A549 (cell line): ENCODE results near the gene ZNF821.

Source experiments
- CEBPB ChIP-seq, 2 experiments: fragments of >200 bp in 1 of 2; sonication (Bioruptor Twin) in 1 of 2; formaldehyde crosslinking in 1 of 2; IDR thresholded peaks; 2 replicates each; pipeline ENCODE4 v1.6.1; 2012 to 2016
- EP300 ChIP-seq, 2 experiments: fragments of >200 bp; sonication (Bioruptor Twin); formaldehyde crosslinking; IDR thresholded peaks; 2 replicates in 1 of 2; 3 replicates in 1 of 2; pipeline ENCODE4 v1.6.1; 2016 to 2017
- ESRRA ChIP-seq: fragments of 150-350 bp; IDR thresholded peaks from 2 replicates; pipeline ENCODE4 v1.6.1; 2014; ENCODE audit warnings: mild to moderate bottlenecking, low read length, borderline replicate concordance
- JUNB ChIP-seq: fragments of >200 bp; sonication (Bioruptor Twin); formaldehyde crosslinking; IDR thresholded peaks from 2 replicates; pipeline ENCODE4 v1.6.1; 2016
- MAFK ChIP-seq: fragments of 450-650 bp; IDR thresholded peaks from 2 replicates; pipeline ENCODE4 v1.6.1; 2014; ENCODE audit not compliant: partially characterized antibody
- MAZ ChIP-seq: fragments of 150-350 bp; IDR thresholded peaks from 2 replicates; pipeline ENCODE4 v1.6.1; 2014; ENCODE audit warnings: antibody characterized with exemption, low read depth, low read length, borderline replicate concordance
- NR3C1 ChIP-seq: fragments of >200 bp; sonication (Bioruptor Twin); formaldehyde crosslinking; IDR thresholded peaks from 3 replicates; pipeline ENCODE4 v1.6.1; 2017
- POLR2A ChIP-seq: IDR thresholded peaks from 2 replicates; pipeline ENCODE4 v1.6.1; 2012; ENCODE audit warnings: mild to moderate bottlenecking, low read length
- POLR2AphosphoS2 ChIP-seq: conservative IDR thresholded peaks from 2 replicates; pipeline ENCODE4 v1.6.1; 2012; ENCODE audit warnings: low read length, improper control_type of control experiment, inconsistent platforms
- RAD21 ChIP-seq, 2 experiments: fragments of >200 bp in 1 of 2; sonication (Bioruptor Twin) in 1 of 2; formaldehyde crosslinking in 1 of 2; IDR thresholded peaks in 1 of 2; conservative IDR thresholded peaks in 1 of 2; 2 replicates in 1 of 2; 3 replicates in 1 of 2; pipeline ENCODE4 v1.6.1; 2012 to 2018; ENCODE audit warnings: inconsistent platforms in 1 of 2
- SREBF2 ChIP-seq: fragments of 450-650 bp; IDR thresholded peaks from 2 replicates; pipeline ENCODE4 v1.6.1; 2014; ENCODE audit warnings: mild to moderate bottlenecking, moderate library complexity
- TF ChIP-seq, protein P1 (sequence below): fragments of >200 bp; sonication (Bioruptor Twin); formaldehyde crosslinking; IDR thresholded peaks from 3 replicates; pipeline ENCODE4 v1.5.1; 2016
- TF ChIP-seq, protein P2 (sequence below): fragments of 450-650 bp; IDR thresholded peaks from 2 replicates; pipeline ENCODE4 v1.6.1; 2014; ENCODE audit warnings: antibody characterized with exemption

DNA sequence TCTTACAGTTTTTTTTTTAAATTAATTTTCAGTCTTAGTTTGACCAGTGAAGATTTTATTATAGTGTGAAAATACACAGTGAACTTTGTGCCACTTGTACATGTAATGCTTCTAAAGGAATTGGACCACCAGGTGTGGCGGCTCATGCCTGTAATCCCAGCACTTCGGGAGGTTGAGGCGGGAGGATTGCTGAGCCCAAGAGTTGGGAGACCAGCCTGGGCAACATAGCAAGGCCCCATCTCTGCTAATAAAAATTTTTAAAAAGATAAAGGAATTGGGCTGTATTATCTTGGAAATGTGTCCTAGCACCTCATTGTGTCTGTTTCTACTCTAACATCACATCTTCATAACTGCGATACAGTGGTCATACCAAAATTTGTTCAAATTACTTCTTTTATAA lies 15.2 kb upstream of the ZNF821 start:
- no peak for TF ChIP-seq SREBF2
- no peak for TF ChIP-seq RAD21 (conservative IDR thresholded peaks at IDR 0.05 in 1 of 2, IDR thresholded peaks at IDR 0.05 in 1 of 2)
- TF ChIP-seq, protein P1, sequence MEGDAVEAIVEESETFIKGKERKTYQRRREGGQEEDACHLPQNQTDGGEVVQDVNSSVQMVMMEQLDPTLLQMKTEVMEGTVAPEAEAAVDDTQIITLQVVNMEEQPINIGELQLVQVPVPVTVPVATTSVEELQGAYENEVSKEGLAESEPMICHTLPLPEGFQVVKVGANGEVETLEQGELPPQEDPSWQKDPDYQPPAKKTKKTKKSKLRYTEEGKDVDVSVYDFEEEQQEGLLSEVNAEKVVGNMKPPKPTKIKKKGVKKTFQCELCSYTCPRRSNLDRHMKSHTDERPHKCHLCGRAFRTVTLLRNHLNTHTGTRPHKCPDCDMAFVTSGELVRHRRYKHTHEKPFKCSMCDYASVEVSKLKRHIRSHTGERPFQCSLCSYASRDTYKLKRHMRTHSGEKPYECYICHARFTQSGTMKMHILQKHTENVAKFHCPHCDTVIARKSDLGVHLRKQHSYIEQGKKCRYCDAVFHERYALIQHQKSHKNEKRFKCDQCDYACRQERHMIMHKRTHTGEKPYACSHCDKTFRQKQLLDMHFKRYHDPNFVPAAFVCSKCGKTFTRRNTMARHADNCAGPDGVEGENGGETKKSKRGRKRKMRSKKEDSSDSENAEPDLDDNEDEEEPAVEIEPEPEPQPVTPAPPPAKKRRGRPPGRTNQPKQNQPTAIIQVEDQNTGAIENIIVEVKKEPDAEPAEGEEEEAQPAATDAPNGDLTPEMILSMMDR: no peak
- no peak for TF ChIP-seq POLR2A
- TF ChIP-seq, protein P2, sequence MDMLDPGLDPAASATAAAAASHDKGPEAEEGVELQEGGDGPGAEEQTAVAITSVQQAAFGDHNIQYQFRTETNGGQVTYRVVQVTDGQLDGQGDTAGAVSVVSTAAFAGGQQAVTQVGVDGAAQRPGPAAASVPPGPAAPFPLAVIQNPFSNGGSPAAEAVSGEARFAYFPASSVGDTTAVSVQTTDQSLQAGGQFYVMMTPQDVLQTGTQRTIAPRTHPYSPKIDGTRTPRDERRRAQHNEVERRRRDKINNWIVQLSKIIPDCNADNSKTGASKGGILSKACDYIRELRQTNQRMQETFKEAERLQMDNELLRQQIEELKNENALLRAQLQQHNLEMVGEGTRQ: no peak
- no peak for TF ChIP-seq EP300 (IDR thresholded peaks at IDR 0.05)
- no peak for TF ChIP-seq ESRRA
- no peak for TF ChIP-seq POLR2AphosphoS2
- TF ChIP-seq MAZ: no peak
- no peak for TF ChIP-seq NR3C1
- no peak for TF ChIP-seq MAFK
- TF ChIP-seq CEBPB (IDR thresholded peaks at IDR 0.05): no peak
- no peak for TF ChIP-seq JUNB
